Measurements from ENCODE around the gene OSBPL8.

The OSBPL8 gene

DNA sequence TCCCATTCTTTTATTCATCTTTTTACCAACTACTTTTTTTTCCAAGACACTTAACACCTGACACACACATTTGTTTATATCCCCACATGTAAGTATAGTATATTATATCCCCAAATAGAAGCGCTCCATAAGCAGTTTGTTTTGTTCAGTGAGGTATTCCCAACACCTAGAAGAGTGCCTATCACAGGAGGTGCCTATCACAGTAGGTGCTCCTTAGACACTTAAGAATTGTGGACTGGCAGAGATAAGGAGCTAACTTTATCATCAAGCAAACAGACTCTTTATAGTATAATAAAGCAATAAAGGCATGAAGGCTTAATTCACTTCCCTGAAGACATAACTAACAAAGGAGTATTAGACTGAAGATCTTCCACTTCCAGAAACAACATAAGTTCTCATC, 29.1 kb downstream of the OSBPL8 start:
- POLR2A ChIA-PET, result no interaction called here
- H3K4me3 ChIP-seq (ENCODE audit: low read depth, low read length), result no peak overlapping the region
- no peak for DNase-seq (ENCODE audit: low read depth, low spot score)
- TF ChIP-seq, protein P1, sequence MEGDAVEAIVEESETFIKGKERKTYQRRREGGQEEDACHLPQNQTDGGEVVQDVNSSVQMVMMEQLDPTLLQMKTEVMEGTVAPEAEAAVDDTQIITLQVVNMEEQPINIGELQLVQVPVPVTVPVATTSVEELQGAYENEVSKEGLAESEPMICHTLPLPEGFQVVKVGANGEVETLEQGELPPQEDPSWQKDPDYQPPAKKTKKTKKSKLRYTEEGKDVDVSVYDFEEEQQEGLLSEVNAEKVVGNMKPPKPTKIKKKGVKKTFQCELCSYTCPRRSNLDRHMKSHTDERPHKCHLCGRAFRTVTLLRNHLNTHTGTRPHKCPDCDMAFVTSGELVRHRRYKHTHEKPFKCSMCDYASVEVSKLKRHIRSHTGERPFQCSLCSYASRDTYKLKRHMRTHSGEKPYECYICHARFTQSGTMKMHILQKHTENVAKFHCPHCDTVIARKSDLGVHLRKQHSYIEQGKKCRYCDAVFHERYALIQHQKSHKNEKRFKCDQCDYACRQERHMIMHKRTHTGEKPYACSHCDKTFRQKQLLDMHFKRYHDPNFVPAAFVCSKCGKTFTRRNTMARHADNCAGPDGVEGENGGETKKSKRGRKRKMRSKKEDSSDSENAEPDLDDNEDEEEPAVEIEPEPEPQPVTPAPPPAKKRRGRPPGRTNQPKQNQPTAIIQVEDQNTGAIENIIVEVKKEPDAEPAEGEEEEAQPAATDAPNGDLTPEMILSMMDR (IDR thresholded peaks at IDR 0.05; ENCODE audit: insufficient read depth, low read length, missing control alignments), result no peak
- CTCF ChIA-PET, result no interaction called here

- no peak overlapping the region for H3K4me3 ChIP-seq (ENCODE audit: low read depth, low read length)
- DNase-seq (ENCODE audit: low read depth, low spot score), result no peak
- TF ChIP-seq, protein P1 (IDR thresholded peaks at IDR 0.05; ENCODE audit: insufficient read depth, low read length, missing control alignments), result no peak
- ChIA-PET CTCF (no interaction called here), POLR2A (no interaction called here)
These were observed 30.2 kb downstream of the OSBPL8 start for GRCh38 chr12:76529226-76529918.

- TF ChIP-seq, protein P1 (IDR thresholded peaks at IDR 0.05; ENCODE audit: insufficient read depth, low read length, missing control alignments), result no peak
These were observed 36.2 kb downstream of the OSBPL8 start for GRCh38 chr12:76523408-76523807.

DNA sequence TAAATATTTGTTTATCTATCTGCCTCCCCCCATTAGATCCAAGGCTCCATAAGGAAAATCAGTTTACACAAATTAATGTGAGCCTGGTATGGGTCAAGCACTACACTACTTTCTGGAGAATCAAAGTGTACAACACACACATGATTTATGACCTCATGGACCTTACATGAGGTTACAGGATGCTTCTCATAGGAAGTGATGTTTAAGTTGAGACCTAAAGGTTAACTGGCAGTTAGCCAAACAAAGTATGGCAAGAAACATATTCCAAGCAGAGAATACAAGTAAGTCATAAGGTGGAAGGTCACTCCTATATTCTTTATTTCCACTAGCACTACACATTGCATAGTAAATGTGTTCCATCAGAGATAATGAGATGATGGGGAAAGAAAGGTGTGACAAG, 39.2 kb downstream of the OSBPL8 start:
- DNase-seq (ENCODE audit: low read depth, low spot score), result no peak
- H3K4me3 ChIP-seq (ENCODE audit: low read depth, low read length), result no peak overlapping the region
- TF ChIP-seq, protein P1 (IDR thresholded peaks at IDR 0.05; ENCODE audit: insufficient read depth, low read length, missing control alignments), result no peak
- POLR2A ChIA-PET, result no interaction called here
- CTCF ChIA-PET, result no interaction called here

More at GRCh38 chr12:76523408-76523807, 36.2 kb downstream of the OSBPL8 start:
- no peak overlapping the region for H3K4me3 ChIP-seq (ENCODE audit: low read depth, low read length)
- ChIA-PET CTCF (no interaction called here), POLR2A (no interaction called here)
- DNase-seq (ENCODE audit: low read depth, low spot score), result no peak

GRCh38 chr12:76519538-76519937, 40.0 kb downstream of the OSBPL8 start:
- DNase-seq (ENCODE audit: low read depth, low spot score), result no peak
- no peak overlapping the region for H3K4me3 ChIP-seq (ENCODE audit: low read depth, low read length)
- TF ChIP-seq, protein P1 (IDR thresholded peaks at IDR 0.05; ENCODE audit: insufficient read depth, low read length, missing control alignments), result no peak
- ChIA-PET POLR2A (no interaction called here), CTCF (no interaction called here)

DNA sequence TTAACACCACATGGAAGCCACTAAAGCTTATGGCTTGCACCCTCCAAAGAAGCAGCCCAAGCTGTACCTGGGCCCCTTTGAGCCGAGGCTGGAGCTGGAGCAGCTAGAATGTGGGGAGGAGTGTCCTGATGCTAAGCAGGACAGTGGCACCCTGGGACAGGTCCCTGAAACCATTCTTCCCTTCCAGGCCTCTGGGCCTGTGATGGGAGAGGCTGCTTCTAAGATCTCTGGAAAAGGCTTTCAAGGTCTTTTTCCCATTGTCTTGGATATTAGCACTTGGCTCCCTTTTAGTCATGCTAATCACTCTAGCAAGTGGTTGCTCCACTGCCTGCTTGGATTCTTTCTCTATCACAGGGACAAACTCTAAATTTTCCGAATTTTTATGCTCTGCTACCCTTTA, 40.9 kb downstream of the OSBPL8 start:
- ChIA-PET CTCF (no interaction called here), POLR2A (no interaction called here)
- H3K4me3 ChIP-seq (ENCODE audit: low read depth, low read length), result no peak overlapping the region
- DNase-seq (ENCODE audit: low read depth, low spot score), result no peak
- TF ChIP-seq, protein P1 (IDR thresholded peaks at IDR 0.05; ENCODE audit: insufficient read depth, low read length, missing control alignments), result no peak
